NOMO-1 (cell line): Measurements from ENCODE around the gene PKD2.
"Not testable (repeated sequence)": the region's sequence is repeated elsewhere in the genome, so short reads cannot be mapped to it uniquely, and the experiment has no call there.

Experiments
- DNase-seq, 2 experiments: peaks; one replicate each; lab custom pipeline; 2025; ENCODE audit not compliant: unreplicated experiment in 2 of 2; lab: John Stamatoyannopoulos, UW

The PKD2 gene

DNA sequence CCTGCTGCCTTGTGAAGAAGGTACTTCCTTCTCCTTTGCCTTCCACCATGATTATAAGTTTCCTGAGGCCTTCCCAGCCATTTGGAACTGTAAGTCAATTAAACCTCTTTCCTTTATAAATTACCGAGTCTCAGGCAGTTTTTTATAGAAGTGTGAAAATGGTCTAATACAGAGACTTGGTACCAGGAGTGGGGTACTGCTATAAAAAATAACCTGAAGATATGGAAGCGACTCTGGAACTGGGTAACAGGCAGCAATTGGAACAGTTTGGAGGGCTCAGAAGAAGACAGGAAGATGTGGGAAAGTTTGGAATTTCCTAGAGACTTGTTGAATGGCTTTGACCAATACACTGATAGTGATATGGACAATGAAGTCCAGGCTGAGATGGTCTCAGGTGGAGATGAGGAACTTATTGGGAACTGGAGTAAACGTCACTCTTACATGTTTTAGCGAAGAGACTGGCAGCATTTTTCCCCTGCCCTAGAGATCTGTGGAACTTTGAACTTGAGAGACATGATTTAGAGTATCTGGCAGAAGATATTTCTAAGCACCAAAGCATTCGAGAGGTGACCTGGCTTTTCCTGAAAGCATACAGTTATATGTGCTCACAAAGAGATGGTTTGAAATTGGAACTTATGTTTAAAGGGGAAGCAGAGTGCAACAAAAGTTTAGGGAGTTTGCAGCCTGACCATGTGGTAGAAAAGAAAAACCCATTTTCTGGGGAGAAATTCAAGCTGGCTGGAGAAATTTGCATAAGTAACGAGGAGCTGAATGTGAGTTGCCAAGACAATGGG lies 18.6 kb downstream of the PKD2 start:
- DNase-seq: not testable (repeated sequence)

DNA sequence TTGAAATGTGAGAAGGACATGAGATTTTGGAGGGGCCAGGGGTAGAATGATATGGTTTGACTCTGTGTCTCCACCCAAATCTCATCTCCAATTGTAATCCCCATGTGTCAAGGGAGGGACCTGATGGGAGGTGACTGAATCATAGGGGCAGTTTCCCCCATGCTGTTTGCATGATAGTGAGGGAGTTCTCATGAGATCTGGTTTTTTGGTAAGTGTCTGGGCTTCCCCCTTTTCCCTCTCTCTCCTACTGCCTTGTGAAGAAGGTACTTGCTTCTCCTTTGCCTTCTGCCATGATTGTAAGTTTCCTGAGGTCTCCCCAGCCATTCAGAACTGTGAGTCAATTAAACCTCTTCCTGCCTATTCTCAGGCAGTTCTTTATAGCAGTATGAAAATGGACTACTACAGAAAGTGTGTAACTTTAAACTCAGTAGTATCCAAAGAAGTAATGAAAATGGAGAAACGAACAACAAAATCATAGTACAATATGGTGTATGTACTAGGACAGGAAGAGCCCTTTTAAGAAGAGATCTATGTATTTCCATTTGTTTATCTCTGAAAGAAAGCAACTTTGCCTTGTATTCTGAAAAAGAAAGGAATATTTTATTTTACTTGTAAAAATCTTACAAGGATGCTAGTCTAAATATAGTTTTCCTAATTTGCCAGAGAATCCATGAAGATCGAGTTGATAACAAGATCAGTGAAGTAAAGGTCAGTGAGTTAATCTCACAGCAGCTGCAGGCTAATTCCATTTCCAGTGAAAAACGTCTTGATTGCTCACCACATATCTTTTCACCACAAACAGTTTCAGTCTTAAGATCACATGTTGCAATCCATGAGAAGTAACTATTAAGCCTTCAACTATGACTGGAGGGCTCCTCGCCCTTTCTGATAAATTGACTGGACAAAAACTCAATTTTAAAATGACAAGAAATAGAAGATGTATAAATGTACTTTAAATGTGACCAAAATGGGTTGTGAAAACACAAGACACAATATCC lies 20.5 kb downstream of the PKD2 start:
- DNase-seq: peak in 1 of 2 experiments; percentile 80

DNA sequence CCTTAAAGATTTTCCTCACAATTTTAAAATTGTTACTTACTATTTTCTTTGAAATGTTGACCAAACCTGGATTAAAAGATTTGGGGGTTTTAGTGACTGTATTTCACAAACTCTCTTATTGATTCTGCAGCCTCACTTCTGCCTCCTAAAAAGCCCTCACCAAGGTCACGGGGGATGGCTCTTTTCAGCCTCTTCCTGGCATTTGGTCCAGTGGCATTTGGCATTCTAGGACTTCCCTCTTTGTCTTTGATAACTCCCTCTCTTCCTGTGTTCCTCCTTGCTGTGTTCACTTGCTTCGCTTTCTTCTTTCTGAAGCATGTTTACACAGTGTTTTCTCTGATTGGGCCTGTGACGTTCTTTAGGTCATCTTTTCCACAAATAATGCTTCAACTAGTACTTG lies 21.5 kb downstream of the PKD2 start:
- DNase-seq: no peak

GRCh38 chr4:88029556-88029955 lies 22.1 kb downstream of the PKD2 start:
- DNase-seq: no peak

- no peak for DNase-seq
Measured at GRCh38 chr4:88030565-88031310, 23.3 kb downstream of the PKD2 start.

- DNase-seq: peak in 1 of 2 experiments; percentile 53
Measured at GRCh38 chr4:88033309-88033708, 25.9 kb downstream of the PKD2 start.

- no peak for DNase-seq
Measured at GRCh38 chr4:88035292-88035691, 27.9 kb downstream of the PKD2 start.

DNA sequence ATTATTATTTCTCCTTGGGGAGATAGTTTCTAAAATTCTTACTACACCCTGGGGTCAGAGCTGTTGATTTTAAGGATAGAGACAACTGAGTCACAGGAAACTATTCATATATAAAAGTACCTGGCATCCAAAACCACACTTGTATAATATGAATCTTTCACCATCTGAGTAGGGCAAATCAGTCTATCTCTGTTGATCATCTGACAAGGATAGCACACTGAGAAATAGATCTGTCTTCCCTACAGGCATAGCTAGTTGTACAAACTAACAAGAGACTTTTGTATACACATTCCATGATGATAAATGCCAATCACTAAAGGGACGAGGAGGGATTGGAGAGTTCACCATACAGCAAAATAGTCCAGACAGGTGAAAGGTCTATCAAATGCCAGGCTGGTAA lies 30.0 kb downstream of the PKD2 start:
- no peak for DNase-seq

- DNase-seq: no peak
Measured at GRCh38 chr4:88037936-88038335, 30.5 kb downstream of the PKD2 start.

DNA sequence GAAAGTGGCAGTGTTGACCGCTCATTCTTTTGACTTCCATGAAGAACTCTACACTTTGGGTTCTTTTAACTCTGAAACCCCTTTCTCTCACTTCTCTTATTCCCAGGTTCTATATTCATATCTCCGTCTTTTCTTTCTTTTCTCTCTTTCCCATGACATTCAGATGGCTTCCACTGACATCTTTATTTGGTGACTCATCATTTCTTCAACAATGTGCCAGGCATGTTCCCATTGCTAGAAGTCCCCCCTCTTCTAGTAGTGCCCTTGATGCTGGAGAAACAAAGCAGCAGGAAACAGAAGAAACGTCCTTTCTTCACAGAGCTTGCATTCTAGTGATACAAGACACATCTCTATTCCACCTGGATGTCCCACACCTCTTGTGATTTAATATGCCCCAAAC lies 33.3 kb downstream of the PKD2 start:
- no peak for DNase-seq

GRCh38 chr4:88041626-88042025 lies 34.2 kb downstream of the PKD2 start:
- DNase-seq: no peak

- no peak for DNase-seq
Measured at GRCh38 chr4:88043001-88043400, 35.6 kb downstream of the PKD2 start.

GRCh38 chr4:88043586-88044340 lies 36.3 kb downstream of the PKD2 start:
- no peak for DNase-seq

- DNase-seq: peak; percentile 19 to 25
Measured at GRCh38 chr4:88045021-88045420, 37.6 kb downstream of the PKD2 start.

DNA sequence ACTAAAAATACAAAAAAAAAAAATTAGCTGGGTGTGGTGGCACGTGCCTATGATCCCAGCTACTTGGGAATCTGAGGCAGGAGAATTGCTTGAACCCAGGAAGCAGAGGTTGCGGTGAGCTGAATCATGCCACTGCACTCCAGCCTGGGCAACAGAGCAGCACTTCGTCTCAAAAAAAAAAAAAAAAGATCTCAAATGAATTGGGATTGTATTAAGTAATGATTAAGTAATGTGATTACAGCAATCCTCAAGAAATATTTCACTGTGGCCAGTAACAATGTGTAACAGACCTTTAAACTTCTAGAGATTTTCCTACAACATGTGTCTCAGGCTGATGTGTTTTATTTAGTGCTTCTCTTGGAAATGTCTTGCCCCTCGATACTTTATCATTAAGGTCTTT lies 46.8 kb downstream of the PKD2 start:
- DNase-seq: no peak

DNA sequence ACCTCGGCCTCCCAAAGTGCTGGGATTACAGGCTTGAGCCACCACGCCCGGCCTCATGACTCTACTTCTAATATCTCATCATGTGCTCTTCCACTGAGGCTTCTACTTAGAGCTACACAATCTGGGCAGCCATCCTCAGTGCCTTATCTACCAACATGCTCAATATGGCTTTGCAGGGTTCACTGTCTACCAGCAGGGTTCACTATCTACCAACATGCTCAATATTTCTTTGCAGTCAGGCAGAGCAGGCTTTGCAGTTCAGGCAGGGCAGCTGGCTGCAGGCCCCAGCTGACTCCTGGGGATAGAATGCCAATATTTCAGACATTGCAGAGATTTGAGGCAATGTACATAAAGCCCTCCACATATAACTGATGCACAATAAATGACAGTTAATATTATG lies 47.5 kb downstream of the PKD2 start:
- DNase-seq: peak in 1 of 2 experiments; percentile 12

DNA sequence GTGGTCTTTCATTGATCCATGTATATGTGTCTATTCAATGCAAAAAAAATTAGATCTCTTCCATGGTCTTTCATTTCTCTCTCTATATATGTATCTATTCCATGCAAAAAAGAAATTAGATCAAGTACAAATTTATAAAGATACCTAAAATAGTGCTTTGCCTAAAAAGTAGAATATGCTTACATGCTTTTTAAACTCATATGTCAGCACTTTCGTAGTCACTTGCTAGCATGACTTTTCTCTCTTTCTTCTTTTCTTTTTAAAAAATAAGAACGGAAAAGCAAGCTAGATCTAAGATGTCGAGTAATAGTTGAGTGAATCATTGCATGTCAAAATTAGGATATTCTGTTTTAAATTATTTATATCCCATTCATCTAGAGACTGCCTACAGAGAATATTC lies 50.9 kb downstream of the PKD2 start:
- DNase-seq: no peak

DNA sequence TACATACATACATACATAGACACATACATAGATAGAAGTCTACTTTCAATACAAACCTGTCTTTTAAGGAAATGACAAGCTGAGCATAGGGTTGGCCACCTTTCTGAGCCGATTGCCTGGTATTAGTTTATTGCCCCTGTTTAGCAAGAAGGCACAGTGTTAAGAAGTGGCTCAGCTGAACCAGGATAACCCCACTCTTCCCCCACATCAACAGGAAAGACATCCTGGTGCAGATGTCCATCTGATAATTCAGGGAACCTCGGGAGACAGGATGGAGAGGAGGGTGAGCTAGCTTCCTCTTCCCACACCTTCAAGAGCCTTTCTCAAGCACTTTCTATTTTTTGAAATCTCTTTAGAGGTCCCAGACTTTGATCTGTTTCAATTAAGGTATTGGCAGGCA lies 52.3 kb downstream of the PKD2 start:
- DNase-seq: no peak

GRCh38 chr4:88060431-88060830 lies 53.0 kb downstream of the PKD2 start:
- DNase-seq: no peak

DNA sequence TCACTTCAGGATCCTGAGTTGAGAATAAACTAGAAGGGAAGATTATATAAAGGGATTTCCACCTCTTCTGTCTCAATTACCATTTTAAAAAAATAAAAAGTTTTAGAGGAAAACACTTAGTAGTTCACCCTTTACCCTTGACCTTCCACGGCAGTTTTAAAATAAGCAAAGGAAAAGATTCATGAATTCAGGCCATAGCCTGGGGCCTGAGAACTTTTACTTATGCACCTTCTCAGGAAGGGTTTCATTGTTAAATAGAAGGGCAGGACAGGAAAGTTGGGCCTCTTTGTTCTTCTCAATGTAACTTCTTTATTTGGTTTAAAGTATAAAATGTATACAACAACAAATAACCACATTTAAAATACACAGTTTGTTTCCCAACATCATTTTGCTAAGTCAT lies 54.9 kb downstream of the PKD2 start:
- DNase-seq: no peak
